HG02623 (cell line): Measurements from ENCODE around the gene NMT2.
"Not testable (repeated sequence)": the region's sequence is repeated elsewhere in the genome, so short reads cannot be mapped to it uniquely, and the experiment has no call there.

Source experiments
- ATAC-seq: cut with Tn5 transposase; IDR thresholded peaks from one replicate; pipeline ENCODE4 v1.9.1; 2021; ENCODE audit warnings: moderate library complexity; ENCODE audit not compliant: unreplicated experiment

The NMT2 gene

GRCh38 chr10:15168291-15168785, at the start of gene NMT2:
Gene NMT2, minus strand, starts transcription at chr10:15168693. Its CDS starts 81 bp downstream, at chr10:15168612.
- peak; percentile 84 for ATAC-seq

- ATAC-seq, result no peak
These were observed 48.2 kb upstream of the NMT2 start for GRCh38 chr10:15216700-15217099.

GRCh38 chr10:15214237-15214636, 45.7 kb upstream of the NMT2 start:
- ATAC-seq, result no peak

GRCh38 chr10:15213461-15213861, 45.0 kb upstream of the NMT2 start:
- no peak for ATAC-seq

- ATAC-seq, result no peak
These were observed 43.0 kb upstream of the NMT2 start for GRCh38 chr10:15211464-15211979.

- no peak for ATAC-seq
These were observed 42.0 kb upstream of the NMT2 start for GRCh38 chr10:15210521-15210920.

- ATAC-seq, result peak; percentile 49
These were observed 41.5 kb upstream of the NMT2 start for GRCh38 chr10:15209827-15210509.

GRCh38 chr10:15208221-15208620, 39.7 kb upstream of the NMT2 start:
- no peak for ATAC-seq

GRCh38 chr10:15207410-15207809, 38.9 kb upstream of the NMT2 start:
- ATAC-seq, result not testable (repeated sequence)

GRCh38 chr10:15202639-15203038, 34.1 kb upstream of the NMT2 start:
- ATAC-seq, result no peak

GRCh38 chr10:15202301-15202621, 33.8 kb upstream of the NMT2 start:
- ATAC-seq, result not testable (repeated sequence)

- no peak for ATAC-seq
These were observed 33.3 kb upstream of the NMT2 start for GRCh38 chr10:15201589-15202300.

- ATAC-seq, result no peak
These were observed 32.1 kb upstream of the NMT2 start for GRCh38 chr10:15200626-15201025.

GRCh38 chr10:15197911-15198310, 29.4 kb upstream of the NMT2 start:
- ATAC-seq, result no peak

- no peak for ATAC-seq
These were observed 28.8 kb upstream of the NMT2 start for GRCh38 chr10:15197276-15197675.

- ATAC-seq, result no peak
These were observed 27.7 kb upstream of the NMT2 start for GRCh38 chr10:15196021-15196834.

GRCh38 chr10:15189133-15189885, 20.8 kb upstream of the NMT2 start:
- no peak for ATAC-seq

- no peak for ATAC-seq
These were observed 20.1 kb upstream of the NMT2 start for GRCh38 chr10:15188603-15189002.

GRCh38 chr10:15183689-15184481, 15.4 kb upstream of the NMT2 start:
- ATAC-seq, result no peak
